Measurements from ENCODE around the gene HSDL2.
"Not testable (repeated sequence)": the region's sequence is repeated elsewhere in the genome, so short reads cannot be mapped to it uniquely, and the experiment has no call there.

HSDL2 gene

GRCh38 chr9:112380102-112380824, at the start of gene HSDL2:
HSDL2 (plus strand) TSS chr9:112380108; CDS start chr9:112380164, 56 bp downstream.
- DNase-seq (ENCODE audit: low spot score), result no peak

DNA sequence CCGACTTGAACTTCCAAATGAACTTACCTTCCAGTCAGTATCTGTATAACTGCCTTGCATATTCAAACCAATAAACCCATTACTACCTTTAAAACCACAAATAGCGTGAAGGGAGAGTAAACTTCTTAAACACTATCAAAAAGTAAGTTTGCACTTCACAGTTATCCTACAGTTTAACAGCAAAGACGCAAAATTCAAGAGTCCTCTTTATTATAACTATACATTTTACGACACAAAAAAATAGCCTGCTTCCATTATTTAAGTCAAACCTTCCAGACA, 48.3 kb upstream of the HSDL2 start:
- no peak for DNase-seq (ENCODE audit: low spot score)

- no peak for DNase-seq (ENCODE audit: low spot score)
Measured at GRCh38 chr9:112332214-112332613, 47.7 kb upstream of the HSDL2 start.

- no peak for DNase-seq (ENCODE audit: low spot score)
Measured at GRCh38 chr9:112332674-112332976, 47.3 kb upstream of the HSDL2 start.

DNA sequence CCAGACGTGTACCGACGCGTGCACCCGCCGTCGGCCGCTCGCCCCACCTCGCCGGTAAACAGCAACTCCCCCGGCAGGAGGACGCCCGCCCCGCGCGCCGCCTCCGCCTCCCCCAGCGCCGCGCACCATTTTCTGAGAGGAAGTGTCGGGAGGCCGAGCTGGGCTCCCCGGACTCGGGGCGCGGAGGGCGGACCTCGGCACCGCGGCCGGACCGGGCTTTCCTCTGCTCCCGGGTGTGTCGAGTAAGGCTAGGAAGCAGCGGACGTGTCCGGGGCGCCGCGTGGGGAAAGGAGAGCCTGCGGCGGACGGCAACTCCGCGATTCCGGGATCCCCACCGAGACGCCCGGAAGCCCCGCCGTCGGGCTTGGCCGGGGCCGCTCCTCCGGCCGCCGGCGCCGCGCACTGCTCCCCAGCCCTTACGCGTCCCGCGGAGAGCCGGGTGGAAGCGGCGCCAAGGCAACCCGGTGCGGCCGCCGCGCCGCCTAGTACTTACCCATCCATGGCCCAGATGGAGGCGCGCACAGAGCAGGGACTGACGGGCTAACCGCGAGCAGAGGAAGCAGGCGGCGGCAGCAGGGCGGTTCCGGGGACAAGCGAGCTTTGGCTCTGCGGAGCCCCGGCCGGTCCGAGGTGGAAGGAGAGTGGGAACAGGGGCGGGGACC, 46.8 kb upstream of the HSDL2 start, which contains the start of gene PTBP3:
PTBP3 (minus strand) TSS at position 643 of the 662 bp plus-strand sequence. CDS start 35,754 bp downstream, outside the sequence.
- DNase-seq (ENCODE audit: low spot score), result peak; percentile 50

DNA sequence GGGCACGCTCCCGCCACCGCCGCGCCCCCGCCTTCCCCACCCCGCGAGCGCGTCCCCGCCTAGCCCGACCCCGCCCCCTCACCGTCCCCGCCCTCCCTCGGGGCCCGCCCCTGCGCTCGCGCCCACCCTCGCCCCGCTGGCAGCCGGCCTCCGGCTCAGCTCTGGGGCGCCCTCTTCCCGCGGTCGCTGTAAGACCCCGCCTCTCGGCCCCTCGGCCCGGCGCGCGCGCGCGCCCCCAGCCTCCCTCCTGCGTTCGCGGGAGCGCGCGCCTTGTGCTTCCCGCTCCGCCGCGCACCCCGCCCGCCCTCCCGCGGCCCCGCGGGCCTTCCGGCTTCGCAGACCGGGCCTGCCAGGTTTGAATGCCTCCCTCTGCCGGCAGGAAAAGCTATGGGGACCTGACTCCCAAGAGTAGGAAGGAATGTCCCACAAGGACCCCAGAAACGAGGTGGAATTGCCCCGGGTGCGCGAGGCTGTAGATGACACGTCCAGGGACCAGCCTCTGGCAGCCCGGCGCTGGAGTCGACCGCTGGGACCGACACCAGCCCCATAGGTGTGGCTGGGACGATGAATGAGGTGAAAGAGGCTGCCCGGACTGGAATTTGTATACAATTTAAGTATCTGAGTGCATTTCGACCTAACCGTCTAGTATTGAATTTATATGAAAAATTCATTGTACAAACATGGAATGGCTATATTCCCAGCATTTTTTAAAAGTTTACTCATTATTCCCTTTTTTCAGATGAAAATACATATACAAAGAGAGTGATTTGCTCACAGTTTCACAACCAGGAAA, 46.1 kb upstream of the HSDL2 start:
- DNase-seq (ENCODE audit: low spot score), result peak; percentile 91

- DNase-seq (ENCODE audit: low spot score), result no peak
Measured at GRCh38 chr9:112334432-112334841, 45.5 kb upstream of the HSDL2 start.

DNA sequence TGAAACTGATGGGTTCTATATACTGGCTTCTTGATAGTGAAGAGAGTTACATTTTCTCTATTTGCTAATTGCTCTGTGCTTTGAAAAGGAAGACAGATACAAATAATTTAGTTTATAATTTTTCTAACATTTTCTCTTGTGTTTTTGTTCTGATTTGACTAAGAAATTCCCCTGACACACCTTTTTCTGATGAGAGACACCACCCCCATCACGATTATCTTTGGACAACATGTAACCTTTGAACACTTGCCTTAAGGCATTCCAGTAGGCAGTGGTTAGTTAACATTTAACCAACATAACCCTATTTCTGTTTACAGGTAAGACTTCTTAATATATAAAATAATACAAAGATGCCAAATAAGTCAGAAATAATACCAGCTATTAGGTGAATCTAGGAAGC, 42.4 kb upstream of the HSDL2 start:
- DNase-seq (ENCODE audit: low spot score), result no peak

DNA sequence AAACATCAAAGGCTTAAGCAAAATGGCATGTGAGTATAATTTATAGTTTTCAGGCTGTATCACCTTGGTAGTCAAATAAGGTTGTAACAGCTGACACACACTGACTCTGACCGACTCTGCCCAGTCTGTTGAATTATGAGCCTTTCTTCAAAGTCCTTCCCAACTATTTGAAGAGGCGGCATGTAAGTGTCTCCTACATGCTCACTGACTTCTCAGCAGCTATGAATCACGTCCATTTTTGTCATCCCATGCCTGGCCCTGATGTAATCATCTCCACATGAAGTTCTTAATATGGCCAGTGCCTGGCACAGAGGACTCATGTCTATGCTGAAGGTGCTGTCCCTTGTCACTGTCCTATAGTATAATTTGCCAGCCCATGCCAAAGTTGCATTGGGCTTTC, 41.3 kb upstream of the HSDL2 start:
- no peak for DNase-seq (ENCODE audit: low spot score)

GRCh38 chr9:112339886-112340285, 40.0 kb upstream of the HSDL2 start:
- no peak for DNase-seq (ENCODE audit: low spot score)

DNA sequence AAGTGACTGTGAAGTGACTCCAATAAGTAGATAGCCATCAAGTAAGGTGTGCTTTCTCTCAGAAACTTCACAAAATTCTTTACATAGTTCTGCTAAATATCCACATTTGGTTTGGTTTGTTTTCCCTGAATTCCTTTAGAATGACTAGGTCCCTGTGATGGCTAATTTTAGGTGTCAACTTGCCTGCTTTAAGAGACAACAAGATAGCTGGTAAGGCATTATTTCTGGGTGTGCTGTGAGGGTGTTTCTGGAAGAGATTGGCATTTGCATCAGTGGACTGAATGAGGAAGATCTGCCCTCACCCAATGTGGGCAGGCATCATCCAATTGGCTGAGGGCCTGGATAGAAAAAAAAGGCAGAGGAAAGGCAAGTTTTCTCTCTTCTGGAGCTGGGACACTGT, 38.2 kb upstream of the HSDL2 start:
- no peak for DNase-seq (ENCODE audit: low spot score)

- peak; percentile 73 for DNase-seq (ENCODE audit: low spot score)
Measured at GRCh38 chr9:112348257-112349007, 31.5 kb upstream of the HSDL2 start.

- DNase-seq (ENCODE audit: low spot score), result no peak
Measured at GRCh38 chr9:112349008-112349333, 30.9 kb upstream of the HSDL2 start.

- no peak for DNase-seq (ENCODE audit: low spot score)
Measured at GRCh38 chr9:112351184-112351583, 28.7 kb upstream of the HSDL2 start.

GRCh38 chr9:112352209-112352608, 27.7 kb upstream of the HSDL2 start:
- no peak for DNase-seq (ENCODE audit: low spot score)

- DNase-seq (ENCODE audit: low spot score), result no peak
Measured at GRCh38 chr9:112354081-112354743, 25.7 kb upstream of the HSDL2 start.

DNA sequence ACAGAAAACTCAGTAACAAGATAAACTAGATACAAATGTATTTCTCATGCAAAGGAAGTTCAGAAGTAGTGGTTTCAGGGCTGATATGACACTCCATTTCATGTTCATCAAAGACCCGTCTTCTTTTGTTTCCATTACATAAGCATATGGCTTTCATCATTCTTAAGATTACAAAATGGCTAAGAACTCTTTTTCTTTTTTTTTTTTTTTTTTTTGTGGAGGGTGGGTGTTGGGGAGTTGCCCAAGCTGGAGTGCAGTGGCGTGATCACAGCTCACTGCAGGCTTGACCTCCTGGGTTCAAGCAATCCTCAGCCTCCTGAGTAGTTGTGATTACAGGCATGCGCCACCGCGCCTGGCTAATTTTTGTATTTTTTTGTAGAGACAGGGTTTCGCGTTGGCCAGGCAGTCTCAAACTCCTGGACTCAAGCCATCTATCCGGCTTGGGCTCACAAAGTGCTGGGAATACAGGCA, 24.4 kb upstream of the HSDL2 start:
- no peak for DNase-seq (ENCODE audit: low spot score)

- DNase-seq (ENCODE audit: low spot score), result no peak
Measured at GRCh38 chr9:112360047-112360804, 19.7 kb upstream of the HSDL2 start.

- DNase-seq (ENCODE audit: low spot score), result no peak
Measured at GRCh38 chr9:112361601-112362000, 18.3 kb upstream of the HSDL2 start.

DNA sequence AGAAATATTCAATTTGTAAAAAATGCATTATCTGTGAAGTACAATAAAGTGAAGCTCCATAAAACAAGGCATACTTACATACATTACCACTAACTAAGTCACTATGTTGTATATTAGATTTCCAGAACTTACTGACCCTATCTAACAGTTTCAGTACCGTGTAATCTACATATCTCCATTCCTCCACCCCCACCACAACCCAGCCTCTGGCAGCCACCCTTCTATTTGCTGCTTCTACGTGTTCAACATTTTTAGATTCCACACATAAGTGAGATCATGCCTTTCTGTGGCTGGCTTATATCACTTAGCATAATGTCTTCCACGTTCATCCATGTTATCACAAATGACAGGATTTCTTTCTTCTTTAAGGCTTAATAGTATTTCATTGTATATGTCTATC, 15.1 kb upstream of the HSDL2 start:
- no peak for DNase-seq (ENCODE audit: low spot score)

DNA sequence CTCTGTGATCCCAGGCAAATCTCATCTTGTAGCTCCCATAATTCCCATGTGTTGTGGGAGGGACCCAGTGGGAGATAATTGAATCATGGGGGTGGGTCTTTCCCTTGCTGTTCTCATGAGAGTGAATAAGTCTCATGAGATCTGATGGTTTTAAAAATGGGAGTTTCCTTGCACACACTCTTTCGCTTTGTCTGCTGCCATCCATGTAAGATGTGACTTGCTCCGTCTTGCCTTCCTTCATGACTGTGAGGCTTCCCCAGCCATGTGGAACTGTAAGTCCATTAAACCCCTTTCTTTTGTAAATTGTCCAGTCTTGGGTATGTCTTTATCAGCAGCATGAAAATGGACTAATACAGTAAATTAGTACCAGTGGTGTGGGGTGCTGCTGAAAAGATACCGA, 14.7 kb upstream of the HSDL2 start:
- not testable (repeated sequence) for DNase-seq (ENCODE audit: low spot score)
